ENCODE data around the gene CPEB3.
"Not testable (repeated sequence)": the region's sequence is repeated elsewhere in the genome, so short reads cannot be mapped to it uniquely, and the experiment has no call there.

The CPEB3 gene

DNA sequence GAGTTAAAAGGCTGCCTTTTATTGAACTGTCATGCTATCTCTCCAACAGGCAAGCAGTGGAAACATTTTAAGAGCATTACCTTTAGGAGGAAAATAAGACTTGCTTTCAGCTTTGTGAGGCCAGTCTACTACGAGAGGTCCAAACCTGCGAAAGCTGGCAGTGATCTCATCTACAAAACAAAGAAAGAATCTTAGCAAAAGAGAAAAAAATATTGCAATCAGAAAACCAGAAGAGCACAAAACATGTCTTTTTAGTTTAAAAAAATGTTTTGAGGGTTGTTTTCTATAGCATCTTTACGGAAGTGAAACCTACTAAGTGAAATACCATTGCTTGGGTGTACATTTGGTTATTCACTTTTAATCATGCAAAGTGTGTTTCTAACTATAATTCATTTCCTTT, 147.9 kb downstream of the CPEB3 start:
- Histone ChIP-seq H3K27me3 (no peaks in the 10 kb centered on the region), H3K4me3 (ENCODE audit: low read depth in 1 of 2, low read length in 1 of 2) (no peak overlapping the region), H3K27ac (no peak overlapping the region), H3K9me3 (no peaks in the 10 kb centered on the region), H3K36me3 (peaks cover 13% of the 10 kb centered on the region), H3K4me1 (ENCODE audit: control insufficient read depth in 1 of 2, insufficient read depth in 1 of 2, low read depth in 1 of 2, low read length in 1 of 2) (no peaks in the 10 kb centered on the region)
- TF ChIP-seq, protein P1, sequence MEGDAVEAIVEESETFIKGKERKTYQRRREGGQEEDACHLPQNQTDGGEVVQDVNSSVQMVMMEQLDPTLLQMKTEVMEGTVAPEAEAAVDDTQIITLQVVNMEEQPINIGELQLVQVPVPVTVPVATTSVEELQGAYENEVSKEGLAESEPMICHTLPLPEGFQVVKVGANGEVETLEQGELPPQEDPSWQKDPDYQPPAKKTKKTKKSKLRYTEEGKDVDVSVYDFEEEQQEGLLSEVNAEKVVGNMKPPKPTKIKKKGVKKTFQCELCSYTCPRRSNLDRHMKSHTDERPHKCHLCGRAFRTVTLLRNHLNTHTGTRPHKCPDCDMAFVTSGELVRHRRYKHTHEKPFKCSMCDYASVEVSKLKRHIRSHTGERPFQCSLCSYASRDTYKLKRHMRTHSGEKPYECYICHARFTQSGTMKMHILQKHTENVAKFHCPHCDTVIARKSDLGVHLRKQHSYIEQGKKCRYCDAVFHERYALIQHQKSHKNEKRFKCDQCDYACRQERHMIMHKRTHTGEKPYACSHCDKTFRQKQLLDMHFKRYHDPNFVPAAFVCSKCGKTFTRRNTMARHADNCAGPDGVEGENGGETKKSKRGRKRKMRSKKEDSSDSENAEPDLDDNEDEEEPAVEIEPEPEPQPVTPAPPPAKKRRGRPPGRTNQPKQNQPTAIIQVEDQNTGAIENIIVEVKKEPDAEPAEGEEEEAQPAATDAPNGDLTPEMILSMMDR (IDR thresholded peaks at IDR 0.05) = no peak

DNA sequence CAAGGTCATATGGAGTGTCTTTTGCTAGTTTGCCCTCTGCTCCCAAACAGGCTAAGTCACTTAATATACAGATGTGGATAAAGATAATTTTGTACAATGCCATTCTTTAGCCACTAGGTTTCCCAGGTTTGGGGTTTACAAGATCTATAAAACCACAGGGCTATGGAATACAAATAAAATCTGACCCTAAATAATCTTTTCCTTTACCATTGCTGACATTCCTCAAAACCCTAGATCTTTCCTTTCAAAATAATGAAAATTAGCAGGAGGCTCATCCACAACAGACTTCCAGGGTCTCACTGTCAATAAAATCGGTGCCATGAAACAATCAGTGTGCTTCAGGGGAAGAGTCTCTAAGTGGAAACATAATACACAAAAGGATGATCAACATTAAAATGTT, 148.4 kb downstream of the CPEB3 start:
- Histone ChIP-seq H3K36me3 (peaks cover 15% of the 10 kb centered on the region), H3K9me3 (no peaks in the 10 kb centered on the region)

DNA sequence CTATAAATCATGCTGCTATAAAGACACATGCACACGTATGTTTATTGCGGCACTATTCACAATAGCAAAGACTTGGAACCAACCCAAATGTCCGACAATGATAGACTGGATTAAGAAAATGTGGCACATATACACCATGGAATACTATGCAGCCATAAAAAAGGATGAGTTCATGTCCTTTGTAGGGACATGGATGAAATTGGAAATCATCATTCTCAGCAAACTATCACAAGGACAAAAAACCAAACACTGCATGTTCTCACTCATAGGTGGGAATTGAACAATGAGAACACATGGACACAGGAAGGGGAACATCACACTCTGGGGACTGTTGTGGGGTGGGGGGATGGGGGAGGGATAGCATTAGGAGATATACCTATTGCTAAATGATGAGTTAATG, 149.7 kb downstream of the CPEB3 start:
- H3K27ac ChIP-seq; H3K27me3 ChIP-seq; H3K9me3 ChIP-seq; H3K4me3 ChIP-seq (ENCODE audit: low read depth in 1 of 2, low read length in 1 of 2); H3K4me1 ChIP-seq (ENCODE audit: control insufficient read depth in 1 of 2, insufficient read depth in 1 of 2, low read depth in 1 of 2, low read length in 1 of 2): not testable (repeated sequence)
- peaks cover 15% of the 10 kb centered on the region for H3K36me3 ChIP-seq

More for the DNA sequence above, 148.4 kb downstream of the CPEB3 start:
- no peaks in the 10 kb centered on the region for H3K27me3 ChIP-seq
- TF ChIP-seq, protein P1 (IDR thresholded peaks at IDR 0.05) = no peak
- no peaks in the 10 kb centered on the region for H3K4me1 ChIP-seq (ENCODE audit: control insufficient read depth in 1 of 2, insufficient read depth in 1 of 2, low read depth in 1 of 2, low read length in 1 of 2)
- no peak overlapping the region for H3K27ac ChIP-seq
- no peak overlapping the region for H3K4me3 ChIP-seq (ENCODE audit: low read depth in 1 of 2, low read length in 1 of 2)

DNA sequence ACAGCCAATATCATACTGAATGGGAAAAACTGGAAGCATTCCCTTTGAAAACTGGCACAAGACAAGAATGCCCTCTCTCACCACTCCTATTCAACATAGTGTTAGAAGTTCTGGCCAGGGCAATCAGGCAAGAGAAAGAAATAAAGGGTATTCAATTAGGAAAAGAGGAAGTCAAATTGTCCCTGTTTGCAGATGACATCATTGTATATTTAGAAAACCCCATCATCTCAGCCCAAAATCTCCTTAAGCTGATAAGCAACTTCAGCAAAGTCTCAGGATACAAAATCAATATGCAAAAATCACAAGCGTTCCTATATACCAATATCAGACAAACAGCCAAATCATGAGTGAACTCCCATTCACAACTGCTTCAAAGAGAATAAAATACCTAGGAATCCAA, 156.8 kb downstream of the CPEB3 start:
- not testable (repeated sequence) for H3K27ac ChIP-seq; H3K4me1 ChIP-seq (ENCODE audit: control insufficient read depth in 1 of 2, insufficient read depth in 1 of 2, low read depth in 1 of 2, low read length in 1 of 2); H3K4me3 ChIP-seq (ENCODE audit: low read depth in 1 of 2, low read length in 1 of 2); H3K36me3 ChIP-seq; H3K27me3 ChIP-seq; H3K9me3 ChIP-seq

DNA sequence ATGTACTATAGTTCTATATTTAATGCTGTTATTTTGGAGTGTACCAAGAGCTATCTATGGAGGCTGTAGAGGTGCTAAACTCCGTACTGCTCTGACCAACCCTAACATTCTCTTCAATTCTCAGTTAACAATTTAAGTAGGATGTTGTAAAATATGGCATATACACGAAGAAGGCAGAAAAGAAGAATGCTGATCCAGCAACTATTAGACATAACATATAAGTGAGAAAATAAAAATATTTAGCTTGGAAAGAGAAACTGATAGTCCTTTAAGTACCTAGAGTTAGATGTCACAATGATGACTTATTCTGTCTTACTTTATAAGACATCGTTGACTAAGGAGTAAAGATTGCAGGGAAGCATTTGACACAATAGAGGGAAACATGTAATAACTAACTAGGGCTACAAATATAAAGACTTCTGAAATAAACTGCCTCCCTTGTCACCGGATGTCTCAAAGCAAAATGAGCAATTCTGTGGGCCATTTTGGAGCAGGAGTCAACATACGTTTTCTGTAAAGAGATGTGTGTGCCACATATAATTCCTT, 159.5 kb downstream of the CPEB3 start:
- no peaks in the 10 kb centered on the region for H3K4me1 ChIP-seq (ENCODE audit: control insufficient read depth in 1 of 2, insufficient read depth in 1 of 2, low read depth in 1 of 2, low read length in 1 of 2)
- H3K4me3 ChIP-seq (ENCODE audit: low read depth in 1 of 2, low read length in 1 of 2) = no peak overlapping the region
- H3K27me3 ChIP-seq = no peaks in the 10 kb centered on the region
- no peaks in the 10 kb centered on the region for H3K9me3 ChIP-seq
- H3K27ac ChIP-seq = no peak overlapping the region
- TF ChIP-seq, protein P1 (IDR thresholded peaks at IDR 0.05) = no peak
- no peaks in the 10 kb centered on the region for H3K36me3 ChIP-seq

DNA sequence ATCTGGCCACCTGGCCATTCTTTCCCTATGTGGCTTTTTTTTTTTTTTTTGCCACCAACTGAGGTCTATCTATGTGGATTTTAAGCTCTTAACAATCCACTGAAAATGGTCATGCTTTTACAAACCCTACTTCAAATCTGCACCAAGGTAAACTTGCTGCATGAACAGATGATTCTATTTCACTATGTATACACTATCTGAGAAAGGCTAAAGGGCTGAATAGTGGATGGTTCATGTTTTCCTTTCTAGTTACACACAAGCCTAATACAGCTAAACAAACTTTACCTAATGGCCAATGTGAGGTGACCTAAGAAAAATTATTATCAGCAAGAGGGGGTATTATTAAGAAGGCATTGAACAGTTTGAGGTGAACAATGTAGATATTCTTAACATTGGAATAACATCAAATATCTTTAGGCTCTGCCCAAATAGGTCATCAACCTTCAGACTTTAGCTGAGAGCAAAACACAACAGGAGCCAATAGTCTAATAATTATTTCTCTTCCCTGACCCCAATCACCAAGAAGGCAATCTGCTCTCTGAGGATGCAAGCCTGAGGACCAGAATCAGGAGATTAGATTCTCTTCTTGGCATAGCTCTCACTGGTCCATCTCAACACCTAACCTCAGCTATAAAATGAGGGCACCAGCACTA, 160.1 kb downstream of the CPEB3 start:
- Histone ChIP-seq H3K4me1 (ENCODE audit: control insufficient read depth in 1 of 2, insufficient read depth in 1 of 2, low read depth in 1 of 2, low read length in 1 of 2) (no peaks in the 10 kb centered on the region), H3K9me3 (no peaks in the 10 kb centered on the region), H3K27ac (no peak overlapping the region), H3K27me3 (no peaks in the 10 kb centered on the region), H3K36me3 (no peaks in the 10 kb centered on the region), H3K4me3 (ENCODE audit: low read depth in 1 of 2, low read length in 1 of 2) (no peak overlapping the region)
- TF ChIP-seq, protein P1 (IDR thresholded peaks at IDR 0.05) = no peak

Measured in neutrophil (primary cell).